Trophoblast cell (in vitro differentiated cells and primary cell): ENCODE data around the gene TARBP2.

Source experiments
- DNase-seq, 2 donors: peaks; one replicate each; pipeline ENCODE4 v3.0.0-alpha.2; 2016
- H2AFZ ChIP-seq: 2 replicates; pipeline ENCODE4 v1.6.1; 2013; ENCODE audit warnings: low read length, moderate library complexity, mild to moderate bottlenecking; ENCODE audit not compliant: insufficient read depth, poor library complexity
- H2AK5ac ChIP-seq: 2 replicates; pipeline ENCODE4 v1.6.1; 2013; ENCODE audit warnings: mild to moderate bottlenecking, low read length
- H2BK120ac ChIP-seq: 2 replicates; pipeline ENCODE4 v1.6.1; 2013; ENCODE audit warnings: low read length, mild to moderate bottlenecking, moderate library complexity; ENCODE audit not compliant: insufficient read depth, poor library complexity
- H2BK12ac ChIP-seq: 2 replicates; pipeline ENCODE4 v1.6.1; 2013; ENCODE audit warnings: mild to moderate bottlenecking, low read length, moderate library complexity
- H2BK5ac ChIP-seq: 2 replicates; pipeline ENCODE4 v1.6.1; 2013; ENCODE audit warnings: low read length, low read depth, moderate library complexity, mild to moderate bottlenecking; ENCODE audit not compliant: poor library complexity
- H3K14ac ChIP-seq: 2 replicates; pipeline ENCODE4 v1.6.1; 2013; ENCODE audit warnings: mild to moderate bottlenecking, low read length
- H3K18ac ChIP-seq: 2 replicates; pipeline ENCODE4 v1.6.1; 2013; ENCODE audit warnings: mild to moderate bottlenecking, low read length
- H3K23ac ChIP-seq: 2 replicates; pipeline ENCODE4 v1.6.1; 2013; ENCODE audit warnings: low read length
- H3K27ac ChIP-seq: 2 replicates; pipeline ENCODE4 v1.5.1; 2013; ENCODE audit warnings: low read depth, mild to moderate bottlenecking, inconsistent platforms, low read length, moderate library complexity
- H3K27me3 ChIP-seq: 2 replicates; pipeline ENCODE4 v1.6.1; 2013; ENCODE audit warnings: inconsistent platforms, mild to moderate bottlenecking, low read length, moderate library complexity; ENCODE audit not compliant: insufficient read depth
- H3K36me3 ChIP-seq, 2 experiments: 1 replicate in 1 of 2; 2 replicates in 1 of 2; pipeline ENCODE4 v1.6.1; 2013; ENCODE audit warnings: low read length in 2 of 2, mild to moderate bottlenecking in 2 of 2, moderate library complexity in 1 of 2; ENCODE audit not compliant: insufficient read depth in 2 of 2, control insufficient read depth in 1 of 2
- H3K4ac ChIP-seq: 2 replicates; pipeline ENCODE4 v1.6.1; 2013; ENCODE audit warnings: low read depth, mild to moderate bottlenecking, low read length, moderate library complexity
- H3K4me1 ChIP-seq, 2 experiments: 1 replicate in 1 of 2; 2 replicates in 1 of 2; pipeline ENCODE4 v1.6.1; 2013; ENCODE audit warnings: low read length in 2 of 2, mild to moderate bottlenecking in 2 of 2, moderate library complexity in 1 of 2; ENCODE audit not compliant: insufficient read depth in 2 of 2, control insufficient read depth in 1 of 2
- H3K4me2 ChIP-seq: 2 replicates; pipeline ENCODE4 v1.6.1; 2013; ENCODE audit warnings: inconsistent platforms, mild to moderate bottlenecking, low read length, moderate library complexity
- H3K4me3 ChIP-seq: 2 replicates; pipeline ENCODE4 v1.5.1; 2013; ENCODE audit warnings: mild to moderate bottlenecking, low read depth, low read length, inconsistent platforms
- H3K79me1 ChIP-seq: one replicate; pipeline ENCODE4 v1.6.1; 2013; ENCODE audit warnings: low read length
- H3K79me2 ChIP-seq: 2 replicates; pipeline ENCODE4 v1.6.1; 2013; ENCODE audit warnings: low read length, mild to moderate bottlenecking; ENCODE audit not compliant: control insufficient read depth, insufficient read depth, poor library complexity
- H3K9ac ChIP-seq: 2 replicates; pipeline ENCODE4 v1.6.1; 2013; ENCODE audit warnings: mild to moderate bottlenecking, low read length
- H3K9me3 ChIP-seq: 2 replicates; pipeline ENCODE4 v1.6.1; 2013; ENCODE audit warnings: low read depth, mild to moderate bottlenecking, control low read depth, inconsistent platforms, low read length; ENCODE audit not compliant: insufficient read depth
- H4K12ac ChIP-seq: 2 replicates; pipeline ENCODE4 v1.6.1; 2013; ENCODE audit warnings: low read depth, mild to moderate bottlenecking, low read length, moderate library complexity
- H4K8ac ChIP-seq: 2 replicates; pipeline ENCODE4 v1.6.1; 2013; ENCODE audit warnings: low read depth, mild to moderate bottlenecking, low read length, moderate library complexity
- H4K91ac ChIP-seq: one replicate; pipeline ENCODE4 v1.6.1; 2013; ENCODE audit warnings: low read depth, mild to moderate bottlenecking, low read length, moderate library complexity
- WGBS: extraction: QIAGEN DNeasy Blood & Tissue Kit; methylation state at CpG from one replicate; pipeline ENCODE4 v1.1.7; 2013; ENCODE audit warnings: missing lambda C conversion rate; ENCODE audit not compliant: insufficient read length, insufficient coverage; ENCODE audit errors: extremely low coverage; 5-methylcytosine and 5-hydroxymethylcytosine counted together

Gene TARBP2

DNA sequence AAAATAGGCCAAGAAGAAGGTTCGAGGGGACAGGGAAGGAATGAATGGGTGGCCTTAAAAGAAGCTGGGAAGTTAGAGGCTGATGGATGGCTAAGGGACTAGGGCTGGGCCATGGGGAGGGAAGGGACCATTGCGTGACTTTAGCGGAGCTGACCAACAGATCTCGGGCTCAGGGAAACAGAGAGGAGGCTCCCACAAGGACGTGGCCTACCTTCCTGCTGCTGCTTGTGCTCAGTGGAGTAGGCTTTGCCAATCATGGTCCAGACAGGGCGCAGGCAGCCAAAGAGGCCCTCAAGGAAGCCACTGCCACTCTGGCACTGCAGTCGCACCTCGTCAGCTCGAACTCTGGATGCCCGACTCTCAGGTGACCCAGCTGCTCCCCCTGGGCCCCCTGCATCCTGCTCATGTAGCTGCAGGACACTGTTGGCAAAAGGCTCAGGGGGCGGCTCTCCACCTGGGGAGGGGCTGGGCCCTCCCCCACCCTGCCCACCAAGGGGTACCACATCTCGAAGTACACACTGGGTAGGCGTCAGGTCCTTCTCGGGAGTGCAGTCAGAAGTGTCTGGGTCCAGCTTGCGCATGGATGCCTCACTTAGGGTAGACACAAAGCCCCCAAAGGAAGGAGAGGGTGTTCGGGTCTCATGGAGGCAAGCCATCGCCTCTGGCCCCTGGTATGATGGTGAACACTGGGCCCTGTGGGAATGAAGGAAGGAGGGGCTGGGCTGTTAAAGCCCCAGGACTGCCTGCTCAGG is 14.2 kb upstream of the TARBP2 start:
- Histone ChIP-seq H2BK5ac (no peak overlapping the region), H3K27ac (no peak overlapping the region), H3K79me1 (no peaks in the 10 kb centered on the region), H3K4me2 (no peak overlapping the region), H3K23ac (no peak overlapping the region), H2AFZ (no peak overlapping the region), H3K9ac (no peak overlapping the region), H3K18ac (no peak overlapping the region), H2BK12ac (no peak overlapping the region), H2BK120ac (no peak overlapping the region), H3K9me3 (no peaks in the 10 kb centered on the region), H3K14ac (no peak overlapping the region), H3K79me2 (no peaks in the 10 kb centered on the region), H3K4me1 (peaks cover 0 to 6% of the 10 kb centered on the region in 2 experiments), H3K36me3 (peaks cover 31 to 38% of the 10 kb centered on the region in 2 experiments), H3K4me3 (no peak overlapping the region), H4K8ac (no peak overlapping the region), H3K4ac (no peak overlapping the region), H4K91ac (no peak overlapping the region), H3K27me3 (no peaks in the 10 kb centered on the region), H2AK5ac (no peak overlapping the region), H4K12ac (no peak overlapping the region)
- WGBS: no CpG with 5 or more reads among the region's 17 CpGs
- DNase-seq: no peak

DNA sequence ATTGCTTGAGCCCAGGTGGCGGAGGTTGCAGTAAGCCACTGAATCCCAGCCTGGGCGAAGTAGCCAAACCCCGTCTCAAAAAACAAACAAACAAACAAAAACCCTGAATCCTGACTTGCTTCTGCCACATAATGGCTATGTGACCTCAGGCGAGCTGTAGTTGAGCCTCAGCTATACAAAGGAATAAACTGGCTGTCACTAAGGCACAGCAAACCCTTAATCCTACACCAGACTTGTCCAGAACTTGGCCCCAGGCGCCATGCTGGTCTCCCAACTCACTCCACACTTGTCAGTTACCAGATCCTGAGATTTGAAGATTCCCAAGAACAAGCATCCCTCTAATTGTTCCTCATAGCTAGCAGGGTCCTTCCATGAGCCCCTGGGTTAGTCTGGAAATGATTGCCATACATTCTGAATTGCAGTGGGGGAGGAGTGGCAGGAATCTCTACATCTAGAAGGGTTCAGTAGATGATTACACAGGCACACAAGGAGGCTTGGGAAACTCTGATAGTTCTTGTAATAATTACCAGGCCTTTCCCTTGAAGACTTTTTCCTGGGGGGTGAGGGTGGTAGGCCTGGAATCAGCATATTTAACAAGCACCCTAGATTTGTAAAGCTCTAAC is 11.7 kb upstream of the TARBP2 start:
- Histone ChIP-seq H3K4me3 (no peak overlapping the region), H3K14ac (no peak overlapping the region), H3K9ac (no peak overlapping the region), H2BK5ac (no peak overlapping the region), H3K36me3 (peaks cover 18 to 19% of the 10 kb centered on the region in 2 experiments), H4K12ac (no peak overlapping the region), H4K91ac (no peak overlapping the region), H3K27ac (no peak overlapping the region), H2AFZ (no peak overlapping the region), H4K8ac (no peak overlapping the region), H3K79me2 (no peaks in the 10 kb centered on the region), H3K27me3 (no peaks in the 10 kb centered on the region), H3K23ac (no peak overlapping the region), H3K4me1 (peaks cover 14 to 22% of the 10 kb centered on the region in 2 experiments), H2BK120ac (no peak overlapping the region), H3K4me2 (no peak overlapping the region), H3K9me3 (no peaks in the 10 kb centered on the region), H3K79me1 (peaks cover 13% of the 10 kb centered on the region), H2AK5ac (no peak overlapping the region), H3K18ac (no peak overlapping the region), H3K4ac (no peak overlapping the region), H2BK12ac (no peak overlapping the region)
- DNase-seq: peak in 1 of 2 donors; percentile 27
- WGBS: no CpG with 5 or more reads among the region's 5 CpGs

DNA sequence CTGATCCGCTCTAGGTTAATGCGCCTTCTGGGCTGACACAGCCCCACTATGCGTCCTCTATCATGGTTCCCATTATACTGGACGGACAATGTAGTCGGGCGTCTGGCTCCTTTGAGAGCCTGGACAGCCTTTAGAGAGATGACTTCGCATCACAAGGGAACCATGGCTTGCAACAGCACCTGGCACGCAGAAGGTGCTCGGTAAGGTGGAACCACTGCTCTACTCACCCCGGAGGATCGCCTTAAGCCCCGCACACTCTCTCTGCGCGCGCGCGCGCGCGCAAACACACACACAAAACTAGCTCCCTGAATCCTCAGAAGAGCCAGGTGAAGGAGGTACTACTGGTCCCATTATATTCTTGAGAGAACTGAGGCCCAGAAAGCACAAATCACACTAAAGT is 8.9 kb upstream of the TARBP2 start:
- Histone ChIP-seq H4K91ac (peak overlapping the region; percentile 64), H3K9ac (no peak overlapping the region), H3K23ac (no peak overlapping the region), H4K8ac (peak overlapping the region; percentile 63), H3K79me1 (peaks cover 13% of the 10 kb centered on the region), H3K9me3 (no peaks in the 10 kb centered on the region), H2AK5ac (no peak overlapping the region), H3K4me2 (peak overlapping the region; percentile 55), H3K18ac (no peak overlapping the region), H2BK5ac (no peak overlapping the region), H3K4me1 (peaks cover 14 to 25% of the 10 kb centered on the region in 2 experiments), H3K14ac (peak overlapping the region; percentile 45), H3K4me3 (no peak overlapping the region), H2AFZ (peak overlapping the region; percentile 63), H3K27me3 (no peaks in the 10 kb centered on the region), H3K4ac (peak overlapping the region; percentile 33), H3K79me2 (no peaks in the 10 kb centered on the region), H3K36me3 (peaks cover 0 to 2% of the 10 kb centered on the region in 2 experiments), H2BK120ac (peak overlapping the region; percentile 52), H2BK12ac (peak overlapping the region; percentile 72), H4K12ac (peak overlapping the region; percentile 35), H3K27ac (peak overlapping the region; percentile 15)
- no CpG with 5 or more reads among the region's 20 CpGs for WGBS
- peak in 1 of 2 donors; percentile 45 for DNase-seq

DNA sequence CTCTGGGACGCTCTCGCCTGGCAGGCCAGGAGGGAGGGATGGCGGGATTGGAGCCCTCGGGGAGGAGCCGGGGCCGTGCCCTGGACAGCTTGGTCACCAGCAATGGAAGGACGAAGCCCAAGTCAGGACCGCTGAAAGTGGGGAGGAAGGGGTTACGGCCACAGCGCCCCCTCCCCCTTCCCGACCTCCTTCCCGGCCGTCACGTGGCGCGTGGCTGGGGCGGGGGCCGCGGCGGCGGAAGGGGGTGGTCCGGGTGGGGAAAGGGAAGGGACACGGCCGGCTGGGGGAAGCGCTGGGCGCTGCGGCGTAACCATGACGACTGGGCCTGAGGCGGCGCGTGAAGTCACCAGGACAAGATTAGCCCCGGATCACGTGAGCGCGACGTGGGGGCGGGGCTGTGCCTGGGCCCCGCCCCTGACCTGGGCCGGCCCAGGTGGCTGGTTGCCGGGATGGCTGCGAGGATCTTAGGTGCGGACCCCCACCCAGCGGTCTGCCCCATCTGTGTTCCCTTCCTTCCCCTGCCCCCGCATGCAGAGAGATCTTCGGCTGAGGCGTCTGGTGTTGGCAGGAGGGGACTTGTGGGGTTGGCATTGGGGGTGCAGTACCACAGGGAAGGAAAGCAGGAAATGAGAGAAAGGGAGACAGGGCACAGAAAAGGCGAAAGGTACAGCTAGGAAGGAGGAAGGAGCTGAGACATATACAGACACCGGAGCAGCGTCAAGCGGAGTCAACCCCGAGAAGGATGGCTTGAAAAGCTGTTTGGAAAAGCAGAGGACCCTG is 8.1 kb upstream of the TARBP2 start:
- WGBS: no CpG with 5 or more reads among the region's 52 CpGs
- peak overlapping the region; percentile 84 for H3K27ac ChIP-seq
- peak overlapping the region; percentile 77 for H2AK5ac ChIP-seq
- peak overlapping the region; percentile 90 for H3K14ac ChIP-seq
- H3K79me1 ChIP-seq: peaks cover 13% of the 10 kb centered on the region
- H3K9ac ChIP-seq: peak overlapping the region; percentile 86
- peak overlapping the region; percentile 77 for H2BK120ac ChIP-seq
- H2BK5ac ChIP-seq: peak overlapping the region; percentile 83
- H2AFZ ChIP-seq: peak overlapping the region; percentile 97
- DNase-seq: peak; percentile 91 to 96
- H4K8ac ChIP-seq: peak overlapping the region; percentile 96
- no peaks in the 10 kb centered on the region for H3K36me3 ChIP-seq
- H3K79me2 ChIP-seq: no peaks in the 10 kb centered on the region
- peak overlapping the region; percentile 90 for H4K12ac ChIP-seq
- peak overlapping the region; percentile 12 for H2BK12ac ChIP-seq
- H3K4ac ChIP-seq: peak overlapping the region; percentile 60
- peak overlapping the region; percentile 97 for H3K4me2 ChIP-seq
- peak overlapping the region; percentile 97 for H3K18ac ChIP-seq
- no peaks in the 10 kb centered on the region for H3K27me3 ChIP-seq
- no peak overlapping the region for H3K23ac ChIP-seq
- peak overlapping the region; percentile 77 for H3K4me3 ChIP-seq
- H4K91ac ChIP-seq: peak overlapping the region; percentile 90
- no peaks in the 10 kb centered on the region for H3K9me3 ChIP-seq
- peaks cover 14 to 25% of the 10 kb centered on the region in 2 experiments for H3K4me1 ChIP-seq
